Measurements from ENCODE around the gene MSTN.

DNA sequence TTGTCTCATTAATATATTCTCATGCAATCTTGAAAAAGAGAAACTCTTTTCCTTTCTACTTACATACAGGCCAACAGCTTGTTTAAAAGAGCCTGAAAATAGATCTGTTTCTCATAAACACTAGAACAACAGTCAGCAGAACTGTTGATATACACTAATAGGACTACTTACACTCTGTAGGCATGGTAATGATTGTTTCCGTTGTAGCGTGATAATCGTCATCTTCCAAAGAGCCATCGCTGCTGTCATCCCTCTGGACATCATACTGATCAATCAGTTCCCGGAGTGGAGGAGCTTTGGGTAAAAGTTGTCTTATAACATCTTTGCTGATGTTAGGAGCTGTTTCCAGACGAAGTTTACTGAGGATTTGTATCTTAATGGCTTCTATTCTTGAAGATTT is 476 bp downstream of the MSTN start:
- TF ChIP-seq EGR1 (IDR thresholded peaks at IDR 0.05; ENCODE audit: low read depth in 2 of 2) (no peak), CTCF (IDR thresholded peaks at IDR 0.05; ENCODE audit: low read depth, low read length, missing input control) (no peak), YY1 (IDR thresholded peaks at IDR 0.05) (no peak), FOXA1 (IDR thresholded peaks at IDR 0.05) (no peak), HNF4A (conservative IDR thresholded peaks at IDR 0.05) (no peak), RAD21 (IDR thresholded peaks at IDR 0.05) (no peak), TAF1 (conservative IDR thresholded peaks at IDR 0.05) (no peak), JUND (IDR thresholded peaks at IDR 0.05) (no peak), REST (IDR thresholded peaks at IDR 0.05) (no peak), GABPA (IDR thresholded peaks at IDR 0.05 in 1 of 2, conservative IDR thresholded peaks at IDR 0.05 in 1 of 2) (no peak), NR2F2 (IDR thresholded peaks at IDR 0.05) (no peak)
- TF ChIP-seq, protein P1, sequence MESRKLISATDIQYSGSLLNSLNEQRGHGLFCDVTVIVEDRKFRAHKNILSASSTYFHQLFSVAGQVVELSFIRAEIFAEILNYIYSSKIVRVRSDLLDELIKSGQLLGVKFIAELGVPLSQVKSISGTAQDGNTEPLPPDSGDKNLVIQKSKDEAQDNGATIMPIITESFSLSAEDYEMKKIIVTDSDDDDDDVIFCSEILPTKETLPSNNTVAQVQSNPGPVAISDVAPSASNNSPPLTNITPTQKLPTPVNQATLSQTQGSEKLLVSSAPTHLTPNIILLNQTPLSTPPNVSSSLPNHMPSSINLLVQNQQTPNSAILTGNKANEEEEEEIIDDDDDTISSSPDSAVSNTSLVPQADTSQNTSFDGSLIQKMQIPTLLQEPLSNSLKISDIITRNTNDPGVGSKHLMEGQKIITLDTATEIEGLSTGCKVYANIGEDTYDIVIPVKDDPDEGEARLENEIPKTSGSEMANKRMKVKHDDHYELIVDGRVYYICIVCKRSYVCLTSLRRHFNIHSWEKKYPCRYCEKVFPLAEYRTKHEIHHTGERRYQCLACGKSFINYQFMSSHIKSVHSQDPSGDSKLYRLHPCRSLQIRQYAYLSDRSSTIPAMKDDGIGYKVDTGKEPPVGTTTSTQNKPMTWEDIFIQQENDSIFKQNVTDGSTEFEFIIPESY (IDR thresholded peaks at IDR 0.05): no peak

All from liver (tissue), 3 donors.